CD4-positive, alpha-beta memory T cell (primary cell): ENCODE results near the gene DNTTIP2. TPM values are rescaled to one million over a fixed set of nuclear protein-coding genes. Genes with fewer than 3 reads are reported as not detected.
"Not testable (repeated sequence)": the region's sequence is repeated elsewhere in the genome, so short reads cannot be mapped to it uniquely, and the experiment has no call there.

Experiments used
- CTCF ChIA-PET: fragments of 350-600 bp; sonication (Branson Sonifier 250); formaldehyde crosslinking; loops from one replicate; lab custom pipeline; 2021; ENCODE audit warnings: inconsistent platforms; ENCODE audit not compliant: partially characterized antibody; lab: Charles Lee
- POLR2A ChIA-PET: fragments of 350-600 bp; sonication (Branson Sonifier 250); formaldehyde crosslinking; loops from one replicate; lab custom pipeline; 2021; ENCODE audit not compliant: partially characterized antibody; lab: Charles Lee
- DNase-seq, 5 donors: peaks; one replicate each; pipeline versions ENCODE4 v3.0.0 to v3.0.0-alpha.2; 2020 to 2022; ENCODE audit warnings: mixed read lengths in 1 of 5
- H3K27ac ChIP-seq: one replicate; pipeline ENCODE4 v1.7.0; 2013; ENCODE audit warnings: low read depth, low read length
- H3K27me3 ChIP-seq: 2 replicates; pipeline ENCODE4 v1.7.0; 2013; ENCODE audit warnings: mild to moderate bottlenecking, low read length, moderate library complexity; ENCODE audit not compliant: insufficient read depth
- H3K36me3 ChIP-seq: 2 replicates; pipeline ENCODE4 v1.7.0; 2013; ENCODE audit warnings: mild to moderate bottlenecking, low read length, moderate library complexity; ENCODE audit not compliant: insufficient read depth
- H3K4me1 ChIP-seq: 2 replicates; pipeline ENCODE4 v1.7.0; 2013; ENCODE audit warnings: mild to moderate bottlenecking, low read length, moderate library complexity; ENCODE audit not compliant: insufficient read depth
- H3K4me3 ChIP-seq, 2 donors: one replicate each; pipeline ENCODE4 v1.7.0; 2013; ENCODE audit warnings: low read length in 2 of 2, mild to moderate bottlenecking in 1 of 2
- H3K9me3 ChIP-seq, 2 donors: one replicate each; pipeline ENCODE4 v1.7.0; 2013; ENCODE audit warnings: low read length in 2 of 2, control low read depth in 1 of 2; ENCODE audit not compliant: control insufficient read depth in 1 of 2
- H3K27ac Mint-ChIP-seq, 7 donors: one replicate each; pipeline ENCODE4 v1.8.0; 2020 to 2021; ENCODE audit warnings: mixed read lengths in 7 of 7, mild to moderate bottlenecking in 6 of 7, inconsistent platforms in 3 of 7, moderate library complexity in 3 of 7
- H3K27me3 Mint-ChIP-seq, 2 donors: one replicate each; pipeline ENCODE4 v1.8.0; 2020 to 2021; ENCODE audit warnings: mixed read lengths in 2 of 2
- H3K36me3 Mint-ChIP-seq, 2 donors: one replicate each; pipeline ENCODE4 v1.8.0; 2020 to 2021; ENCODE audit warnings: mixed read lengths in 2 of 2, inconsistent platforms in 1 of 2, mild to moderate bottlenecking in 1 of 2
- H3K4me1 Mint-ChIP-seq, 4 donors: one replicate each; pipeline ENCODE4 v1.8.0; 2020 to 2021; ENCODE audit warnings: mixed read lengths in 4 of 4, mild to moderate bottlenecking in 1 of 4
- H3K4me3 Mint-ChIP-seq, 8 donors: one replicate each; pipeline ENCODE4 v1.8.0; 2020 to 2021; ENCODE audit warnings: mixed read lengths in 8 of 8, mild to moderate bottlenecking in 7 of 8, moderate library complexity in 6 of 8, inconsistent platforms in 3 of 8
- H3K9me3 Mint-ChIP-seq, 8 donors: one replicate each; pipeline ENCODE4 v1.8.0; 2020 to 2021; ENCODE audit warnings: mixed read lengths in 8 of 8, mild to moderate bottlenecking in 5 of 8, inconsistent platforms in 3 of 8, moderate library complexity in 1 of 8
- intact Hi-C: fragments of 100-400 bp; cut with micrococcal nuclease; formaldehyde crosslinking; loops from one replicate; pipeline ENCODE4 v1.15.1; 2023
- polyA plus RNA-seq, 2 donors: library from polyadenylated mRNA; unstranded; fragments of 300-500 nt; fragmentation: Illumina TruSeq; gene quantifications; one replicate each; pipeline ENCODE4 v1.2.3, GENCODE V29; 2021
- total RNA-seq, 2 experiments: library from RNA; stranded (reverse); gene quantifications; one replicate each; pipeline ENCODE4 v1.2.3, GENCODE V29; 2021

The DNTTIP2 gene
- total and polyA plus RNA-seq, 4 experiments from 2014 or later: 52.5 to 86.5 (median 73.4) TPM

DNA sequence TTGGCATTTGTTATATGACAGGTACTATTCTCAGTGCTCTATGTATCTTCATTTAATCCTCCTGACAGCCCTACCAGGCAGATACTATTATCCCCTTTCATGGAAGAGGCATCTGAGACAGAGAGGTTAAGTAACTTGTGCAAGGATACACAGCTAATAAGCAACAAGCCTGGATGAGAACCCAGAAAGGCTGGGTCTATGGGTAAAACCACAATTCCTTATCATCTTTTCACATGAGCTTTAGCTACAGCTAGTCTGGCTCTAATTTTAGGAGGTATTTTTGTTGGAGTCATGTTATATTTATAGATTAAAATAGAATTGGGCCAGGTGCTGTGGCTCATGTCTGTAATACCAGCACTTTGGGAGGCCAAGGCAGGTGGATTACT lies 27.7 kb downstream of the DNTTIP2 start:
- Histone ChIP-seq H3K27me3 (no peaks in the 10 kb centered on the region), H3K4me3 (no peak overlapping the region), H3K9me3 (no peaks in the 10 kb centered on the region), H3K27ac (no peak overlapping the region), H3K4me1 (peaks cover 8% of the 10 kb centered on the region), H3K36me3 (no peaks in the 10 kb centered on the region)
- intact Hi-C loops: no loop called here
- CTCF ChIA-PET: interaction anchor here (1.3 to 5.2 kb wide), 4 partner anchors 22 to 222 kb away, joined by 3 to 33 read pairs (median 7); no protein-coding TSS in a partner anchor
- H3K27me3 Mint-ChIP-seq: peaks cover 12 to 14% of the 10 kb centered on the region in 2 donors
- H3K9me3 Mint-ChIP-seq: peaks cover 0 to 15% (median 1%) of the 10 kb centered on the region in 8 donors
- H3K36me3 Mint-ChIP-seq: peaks cover 0 to 13% of the 10 kb centered on the region in 2 donors
- DNase-seq: no peak
- no peak overlapping the region for H3K4me3 Mint-ChIP-seq
- H3K27ac Mint-ChIP-seq: peak overlapping the region in 1 of 7 donors; percentile 100
- peaks cover 9 to 40% (median 13%) of the 10 kb centered on the region in 4 donors for H3K4me1 Mint-ChIP-seq
- POLR2A ChIA-PET: no interaction called here

DNA sequence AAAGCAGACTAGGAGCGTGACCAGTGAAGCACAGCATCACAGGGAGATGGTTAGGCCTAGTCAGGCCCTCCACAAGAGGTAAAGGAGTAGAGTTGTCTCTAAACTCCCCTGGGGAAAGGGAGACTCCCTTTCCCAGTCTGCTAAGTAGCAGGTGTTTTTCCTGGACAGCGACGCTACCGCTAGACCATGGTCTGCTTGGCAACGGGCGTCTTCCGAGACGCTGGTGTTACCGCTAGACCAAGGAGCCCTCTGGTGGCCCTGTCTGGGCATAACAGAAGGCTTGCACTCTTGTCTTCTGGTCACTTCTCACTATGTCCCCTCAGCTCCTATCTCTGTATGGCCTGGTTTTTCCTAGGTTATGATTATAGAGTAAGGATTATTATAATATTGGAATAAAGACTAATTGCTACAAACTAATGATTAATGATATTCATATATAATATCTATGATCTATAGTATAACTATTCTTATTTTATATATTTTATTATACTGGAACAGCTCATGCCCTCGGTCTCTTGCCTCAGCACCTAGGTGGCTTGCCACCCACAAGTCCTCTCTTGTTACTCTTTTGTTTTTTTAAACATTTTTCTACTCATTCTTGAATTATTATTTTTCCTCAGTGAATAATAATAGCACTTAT lies 28.2 kb downstream of the DNTTIP2 start:
- CTCF ChIA-PET: interaction anchor here (1.3 to 5.2 kb wide), 4 partner anchors 22 to 222 kb away, joined by 3 to 33 read pairs (median 7); no protein-coding TSS in a partner anchor
- Mint-ChIP-seq H3K9me3 (peaks cover 0 to 15% (median 1%) of the 10 kb centered on the region in 8 donors), H3K36me3 (peaks cover 0 to 18% of the 10 kb centered on the region in 2 donors), H3K27ac (peak overlapping the region in 1 of 7 donors; percentile 100), H3K4me1 (peaks cover 11 to 44% (median 16%) of the 10 kb centered on the region in 4 donors), H3K27me3 (peaks cover 12 to 14% of the 10 kb centered on the region in 2 donors), H3K4me3 (peak overlapping the region in 4 of 8 donors; percentile 8 to 70 (median 23))
- H3K9me3 ChIP-seq, H3K36me3 ChIP-seq, H3K27ac ChIP-seq, POLR2A ChIA-PET, H3K27me3 ChIP-seq, H3K4me3 ChIP-seq: not testable (repeated sequence)
- intact Hi-C loops: loop anchor here (1.0 kb wide), 2 partner anchors 222 to 413 kb away; no protein-coding TSS in a partner anchor
- peak; percentile 26 to 61 (median 45) for DNase-seq
- H3K4me1 ChIP-seq: peaks cover 11% of the 10 kb centered on the region

GRCh38 chr1:93848350-93848883 lies 30.6 kb downstream of the DNTTIP2 start:
- H3K4me3 ChIP-seq: peak overlapping the region; percentile 69 to 92
- Mint-ChIP-seq H3K4me1 (peaks cover 17 to 44% (median 25%) of the 10 kb centered on the region in 4 donors), H3K4me3 (peak overlapping the region; percentile 89 to 97 (median 96)), H3K27ac (peak overlapping the region; percentile 94 to 100 (median 97)), H3K36me3 (peaks cover 0 to 19% of the 10 kb centered on the region in 2 donors), H3K27me3 (peaks cover 1 to 7% of the 10 kb centered on the region in 2 donors), H3K9me3 (peaks cover 0 to 15% (median 1%) of the 10 kb centered on the region in 8 donors)
- no peaks in the 10 kb centered on the region for H3K27me3 ChIP-seq
- ChIA-PET POLR2A (interaction anchor here (0.6 to 4.5 kb wide), 8 partner anchors 7 to 1292 kb away, joined by 3 to 69 read pairs (median 4); partner anchors contain the start of genes ABCD3, DNTTIP2 and GCLM), CTCF (interaction anchor here (0.8 to 5.2 kb wide), 5 partner anchors 25 to 411 kb away, joined by 3 to 33 read pairs (median 6); no protein-coding TSS in a partner anchor)
- H3K36me3 ChIP-seq: no peaks in the 10 kb centered on the region
- peak overlapping the region; percentile 81 for H3K27ac ChIP-seq
- H3K4me1 ChIP-seq: peaks cover 31% of the 10 kb centered on the region
- DNase-seq: no peak
- no peaks in the 10 kb centered on the region for H3K9me3 ChIP-seq
- intact Hi-C loops: loop anchor here (5.0 to 10.0 kb wide), 2 partner anchors 1016 to 1386 kb away; partner anchors contain the start of genes RPL5 and RWDD3

DNA sequence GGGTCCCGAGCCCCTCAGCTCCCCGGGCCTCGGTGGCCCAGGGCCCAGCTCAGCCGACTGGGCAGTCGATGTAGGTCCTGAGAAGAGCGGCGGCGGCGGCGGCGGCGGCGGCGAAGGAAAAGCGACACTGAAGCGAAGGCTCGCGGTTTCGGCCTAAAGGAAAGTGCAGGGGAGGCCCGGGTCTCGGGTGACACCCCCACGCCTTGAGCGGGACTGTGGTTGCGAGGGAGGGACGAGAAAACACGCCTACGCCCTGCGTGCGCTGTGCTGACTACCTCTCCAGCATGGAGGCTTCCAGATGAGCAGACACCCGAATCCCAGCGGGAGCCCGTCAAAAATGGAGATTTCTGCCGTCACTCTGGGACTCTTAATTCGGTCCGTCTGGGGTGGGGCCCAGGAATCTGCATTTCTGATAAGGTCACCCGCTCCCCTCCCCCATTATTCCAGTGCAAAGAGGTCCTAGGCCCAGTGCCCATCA lies 31.2 kb downstream of the DNTTIP2 start:
- no peaks in the 10 kb centered on the region for H3K27me3 ChIP-seq
- no peaks in the 10 kb centered on the region for H3K9me3 ChIP-seq
- peaks cover 17 to 44% (median 25%) of the 10 kb centered on the region in 4 donors for H3K4me1 Mint-ChIP-seq
- H3K4me1 ChIP-seq: peaks cover 31% of the 10 kb centered on the region
- H3K9me3 Mint-ChIP-seq: peaks cover 0 to 15% (median 1%) of the 10 kb centered on the region in 8 donors
- H3K27ac Mint-ChIP-seq: peak overlapping the region; percentile 94 to 100 (median 97)
- no peaks in the 10 kb centered on the region for H3K36me3 ChIP-seq
- peak overlapping the region; percentile 81 for H3K27ac ChIP-seq
- peaks cover 1 to 6% of the 10 kb centered on the region in 2 donors for H3K27me3 Mint-ChIP-seq
- ChIA-PET CTCF (interaction anchor here (1.5 to 5.2 kb wide), 3 partner anchors 63 to 411 kb away, joined by 6 to 33 read pairs (median 7); no protein-coding TSS in a partner anchor), POLR2A (interaction anchor here (0.6 to 4.5 kb wide), 11 partner anchors 8 to 1291 kb away, joined by 3 to 69 read pairs (median 4); partner anchors contain the start of genes ABCD3, DNTTIP2, DR1 and GCLM)
- peaks cover 0 to 19% of the 10 kb centered on the region in 2 donors for H3K36me3 Mint-ChIP-seq
- intact Hi-C loops: loop anchor here (1.0 to 10.0 kb wide), 9 partner anchors 26 to 1387 kb away; partner anchors contain the start of genes ABCD3, CCDC18, DIPK1A and DNTTIP2
- DNase-seq: peak; percentile 71 to 84 (median 75)
- H3K4me3 Mint-ChIP-seq: peak overlapping the region; percentile 89 to 97 (median 96)
- H3K4me3 ChIP-seq: peak overlapping the region; percentile 69 to 92

DNA sequence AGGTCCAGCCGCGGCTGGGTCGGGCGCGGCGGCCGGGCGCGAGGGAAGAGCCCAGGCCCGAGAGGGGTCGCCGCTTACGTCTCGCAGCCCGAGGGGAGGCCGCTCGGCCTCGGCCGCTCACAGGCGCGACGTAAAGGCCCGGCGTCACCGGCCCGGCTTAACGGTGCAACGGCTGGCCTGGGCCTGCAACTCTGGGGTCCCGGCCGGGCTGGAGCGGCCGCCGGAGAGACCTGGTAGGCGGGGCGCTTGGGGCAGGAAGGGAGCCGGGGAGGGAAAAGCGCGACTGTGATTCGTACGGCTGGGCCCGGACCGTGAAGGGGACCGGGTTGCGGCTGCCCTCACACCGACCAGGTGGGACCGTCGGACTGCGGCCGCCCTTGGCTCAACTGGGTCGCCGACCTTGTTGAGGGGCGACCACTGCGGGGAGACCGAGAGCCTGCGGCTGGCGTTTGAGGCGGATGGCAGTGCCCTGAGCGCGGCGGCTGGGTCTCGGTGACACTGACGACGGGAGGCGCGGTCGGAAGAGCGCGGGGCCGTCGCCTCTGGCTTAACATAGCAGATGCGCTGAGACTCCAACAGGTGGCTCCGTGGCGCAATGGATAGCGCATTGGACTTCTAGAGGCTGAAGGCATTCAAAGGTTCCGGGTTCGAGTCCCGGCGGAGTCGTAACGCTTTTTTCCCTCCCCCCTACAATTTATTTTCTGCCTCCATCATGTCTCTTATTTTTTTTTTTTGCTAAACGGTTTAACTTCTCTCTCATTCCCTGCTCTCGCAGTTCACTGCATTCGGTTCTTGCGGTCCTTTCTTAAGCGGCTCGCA lies 31.8 kb downstream of the DNTTIP2 start:
- H3K36me3 ChIP-seq: no peaks in the 10 kb centered on the region
- DNase-seq: peak; percentile 92 to 93 (median 92)
- peaks cover 17 to 44% (median 25%) of the 10 kb centered on the region in 4 donors for H3K4me1 Mint-ChIP-seq
- peak overlapping the region; percentile 89 to 97 (median 96) for H3K4me3 Mint-ChIP-seq
- H3K4me3 ChIP-seq: peak overlapping the region; percentile 58 to 92
- POLR2A ChIA-PET: interaction anchor here (0.6 to 4.5 kb wide), 22 partner anchors 8 to 1387 kb away, joined by 3 to 69 read pairs (median 6); partner anchors contain the start of genes ABCD3, DNTTIP2, DR1 and GCLM
- peaks cover 0 to 19% of the 10 kb centered on the region in 2 donors for H3K36me3 Mint-ChIP-seq
- H3K4me1 ChIP-seq: peaks cover 31% of the 10 kb centered on the region
- CTCF ChIA-PET: interaction anchor here (1.0 to 5.6 kb wide), 9 partner anchors 8 to 410 kb away, joined by 3 to 191 read pairs (median 7); no protein-coding TSS in a partner anchor
- H3K27ac ChIP-seq: peak overlapping the region; percentile 81
- peak overlapping the region; percentile 94 to 100 (median 97) for H3K27ac Mint-ChIP-seq
- no peaks in the 10 kb centered on the region for H3K9me3 ChIP-seq
- intact Hi-C loops: loop anchor here (1.0 to 10.0 kb wide), 10 partner anchors 27 to 1388 kb away; partner anchors contain the start of genes ABCD3, CCDC18, DIPK1A and DNTTIP2
- H3K27me3 ChIP-seq: no peaks in the 10 kb centered on the region
- H3K9me3 Mint-ChIP-seq: peaks cover 0 to 17% (median 1%) of the 10 kb centered on the region in 8 donors
- H3K27me3 Mint-ChIP-seq: peaks cover 1 to 6% of the 10 kb centered on the region in 2 donors
